Activated T-cell treated with anti-CD3 and anti-CD28 coated beads, Interleukin-2, amount 50 U/mL, for 48 hours (primary cell): Measurements from ENCODE around the gene SLC25A25.
A peak's percentile ranks its signal among the peaks of the same experiment; 100 is the strongest.

Source experiments
- DNase-seq, 2 experiments: peaks; one replicate each; pipeline ENCODE4 v3.0.0-alpha.2; 2020

SLC25A25 gene

GRCh38 chr9:128073253-128073886 lies 5.3 kb downstream of the SLC25A25 start:
- no peak for DNase-seq

GRCh38 chr9:128077847-128078503 lies 9.9 kb downstream of the SLC25A25 start:
- DNase-seq, result no peak

DNA sequence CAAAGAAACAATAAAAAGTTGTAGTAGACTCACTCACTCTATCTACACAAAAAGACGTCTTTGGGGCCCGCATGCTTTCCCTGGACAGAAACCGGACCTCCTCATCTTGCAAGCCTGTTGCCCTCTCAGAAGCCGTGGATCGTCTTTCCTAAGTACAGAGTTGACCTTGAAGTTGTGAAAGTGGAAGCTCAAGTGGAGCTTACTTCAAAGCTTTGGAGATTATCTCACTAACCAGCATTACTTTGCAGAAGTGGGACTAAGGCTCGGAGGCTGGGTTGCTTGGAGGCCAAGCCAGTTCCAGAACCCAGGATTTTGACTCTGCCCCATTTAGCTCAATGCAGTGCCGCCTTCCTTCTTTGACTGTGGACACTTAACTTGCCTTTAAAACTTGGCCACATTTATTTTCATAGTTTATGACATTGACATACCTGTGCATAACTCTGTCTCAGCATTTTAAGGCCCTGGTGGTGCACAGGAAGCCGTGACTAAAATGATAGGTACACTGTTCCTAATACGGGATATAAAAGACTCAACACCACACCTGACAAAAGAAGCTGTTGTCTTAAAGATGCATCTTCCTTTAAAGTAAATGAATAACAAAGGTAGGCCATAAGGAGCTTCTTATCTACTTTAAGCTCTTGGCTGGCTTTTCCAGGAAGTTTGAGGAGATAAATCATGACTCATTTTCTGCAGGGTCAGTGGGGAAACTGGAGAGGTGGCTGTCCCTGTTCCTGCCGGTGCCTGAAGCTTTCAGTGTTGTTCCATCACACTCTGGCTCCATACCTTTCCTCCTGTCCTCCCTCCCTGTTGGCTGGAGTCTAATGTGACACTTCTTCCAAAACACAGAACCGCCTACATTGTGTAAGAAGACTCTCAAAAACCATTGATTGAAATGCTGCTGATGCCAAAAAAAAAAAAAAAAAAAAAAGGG lies 10.7 kb downstream of the SLC25A25 start:
- no peak for DNase-seq

GRCh38 chr9:128080206-128080605 lies 12.2 kb downstream of the SLC25A25 start:
- DNase-seq, result no peak

DNA sequence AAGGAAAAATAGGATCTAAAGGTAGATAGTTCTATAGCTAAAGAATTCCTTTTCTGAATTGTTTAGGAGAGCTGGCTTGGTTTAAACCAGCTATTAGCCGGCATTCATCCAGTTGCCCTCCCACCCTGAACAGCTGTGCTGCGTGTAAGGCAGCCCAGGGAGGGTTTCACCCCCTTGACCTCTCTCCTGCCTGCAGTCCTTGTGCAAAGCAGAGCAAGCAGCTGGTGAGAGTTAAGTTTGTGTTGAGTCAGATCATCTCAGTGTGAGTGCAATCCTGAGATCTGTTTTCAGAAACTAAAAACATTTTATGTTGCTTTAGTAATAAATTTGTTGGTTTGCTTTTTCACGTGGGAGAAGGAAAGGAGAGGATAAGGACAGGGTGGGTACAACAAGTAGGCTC lies 13.0 kb downstream of the SLC25A25 start:
- DNase-seq, result no peak

GRCh38 chr9:128082151-128082550 lies 14.1 kb downstream of the SLC25A25 start:
- DNase-seq, result no peak

DNA sequence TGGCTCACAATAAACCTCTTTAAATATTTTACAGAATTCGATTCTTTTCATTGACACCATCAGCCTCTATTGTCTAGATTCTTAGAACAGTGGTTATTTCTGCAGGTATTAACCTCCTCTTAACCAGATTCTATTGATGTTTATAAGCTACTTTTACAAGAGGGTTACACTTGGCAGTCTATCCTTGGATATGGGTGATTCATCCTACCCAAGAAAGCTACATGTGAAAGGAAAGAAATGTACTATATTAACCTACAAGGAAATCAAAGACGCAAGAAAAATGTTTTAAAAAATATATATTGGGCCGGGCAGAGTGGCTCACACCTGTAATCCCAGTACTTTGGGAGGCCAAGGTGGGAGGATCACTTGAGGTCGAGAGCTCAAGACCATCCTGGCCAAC lies 16.7 kb downstream of the SLC25A25 start:
- DNase-seq, result no peak

DNA sequence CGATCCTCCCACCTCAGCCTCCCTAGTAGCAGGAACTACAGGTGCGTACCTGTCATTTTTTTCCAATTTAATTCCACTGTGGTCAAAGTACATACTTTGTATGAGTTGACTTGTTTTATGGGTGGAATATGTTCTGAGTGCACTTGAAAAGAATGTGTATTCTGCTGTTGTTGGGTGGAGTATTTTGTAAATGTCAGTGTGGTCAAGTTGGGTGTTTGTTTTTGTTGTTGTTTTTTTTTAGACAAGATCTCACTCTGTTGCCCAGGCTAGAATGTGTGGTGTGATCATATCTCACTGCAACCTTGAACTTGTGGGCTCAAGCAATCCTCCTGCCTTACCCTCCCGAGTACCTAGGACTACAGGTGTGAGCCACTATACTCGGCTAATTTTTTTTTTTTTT lies 17.9 kb downstream of the SLC25A25 start:
- DNase-seq, result no peak

- no peak for DNase-seq
Observed at GRCh38 chr9:128087262-128087661, 19.2 kb downstream of the SLC25A25 start.

GRCh38 chr9:128088253-128088945 lies 20.4 kb downstream of the SLC25A25 start:
- DNase-seq, result no peak

DNA sequence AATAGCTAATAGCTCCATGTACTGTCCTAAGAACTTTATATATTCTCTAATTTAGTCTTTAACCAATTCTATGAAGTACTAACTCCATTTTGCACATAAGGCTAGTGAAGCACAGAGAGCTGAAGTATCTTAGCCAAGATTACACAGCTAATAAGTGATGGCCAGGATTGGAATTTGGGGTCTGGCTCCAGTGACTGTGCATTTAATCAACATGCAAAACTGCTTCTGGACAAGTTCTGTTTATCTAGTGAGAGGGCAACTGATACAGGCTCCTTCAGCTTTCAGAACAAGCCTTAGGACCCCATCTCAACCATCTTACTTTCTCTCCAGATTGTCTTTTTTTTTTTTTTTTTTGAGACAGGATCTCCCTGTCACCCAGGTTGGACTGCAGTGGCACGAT lies 21.3 kb downstream of the SLC25A25 start:
- DNase-seq, result no peak

GRCh38 chr9:128091144-128091543 lies 23.1 kb downstream of the SLC25A25 start:
- no peak for DNase-seq

GRCh38 chr9:128091571-128091970 lies 23.5 kb downstream of the SLC25A25 start:
- DNase-seq, result no peak

- no peak for DNase-seq
Observed at GRCh38 chr9:128092199-128092977, 24.4 kb downstream of the SLC25A25 start.

GRCh38 chr9:128093011-128093410 lies 25.0 kb downstream of the SLC25A25 start:
- DNase-seq, result no peak

DNA sequence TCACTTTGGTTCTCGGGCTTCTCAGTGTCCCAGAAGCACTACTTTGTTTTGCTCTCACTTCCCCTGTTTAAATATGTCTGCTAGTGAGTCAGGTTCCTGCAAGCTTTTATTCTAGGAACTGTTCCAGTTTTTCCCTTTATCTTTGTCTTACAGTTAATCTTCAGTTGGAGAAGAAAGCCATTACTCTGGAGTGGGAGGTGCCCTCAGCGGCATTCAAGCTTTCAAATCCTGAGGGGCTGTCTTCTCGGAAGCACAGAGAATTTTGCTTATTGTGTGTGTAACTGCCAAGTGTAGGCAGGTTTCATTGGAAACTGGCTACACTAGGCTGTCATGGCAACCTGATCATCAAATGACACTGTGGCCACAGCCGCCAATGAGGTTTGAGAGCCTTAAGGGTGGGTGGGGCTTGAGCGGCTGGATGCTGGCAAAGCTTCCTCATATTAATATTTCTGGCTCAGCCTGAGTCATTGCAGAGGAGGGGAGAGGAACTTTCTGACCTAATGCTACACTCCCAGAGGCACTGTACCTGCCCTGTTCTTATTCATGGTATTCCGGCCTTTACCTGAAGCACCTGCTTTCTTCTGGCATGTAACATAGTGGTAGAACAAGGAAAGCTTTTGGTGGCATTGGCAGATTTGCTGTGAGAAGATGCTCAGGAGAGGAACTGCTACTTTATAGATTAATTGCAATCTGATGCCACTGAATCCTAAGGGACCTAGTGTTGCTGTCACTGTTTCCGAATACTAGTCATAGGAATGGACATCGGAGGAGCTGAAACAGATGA lies 26.3 kb downstream of the SLC25A25 start:
- DNase-seq, result peak; percentile 87 to 89

- DNase-seq, result no peak
Observed at GRCh38 chr9:128094950-128095544, 27.0 kb downstream of the SLC25A25 start.

- DNase-seq, result no peak
Observed at GRCh38 chr9:128096616-128097536, 28.8 kb downstream of the SLC25A25 start.

GRCh38 chr9:128097543-128098296 lies 29.7 kb downstream of the SLC25A25 start:
- DNase-seq, result peak; percentile 46 to 51
